Measurements from ENCODE around the gene IRF9.
A peak's percentile ranks its signal among the peaks of the same experiment; 100 is the strongest.

The IRF9 gene

GRCh38 chr14:24178399-24179178 is 17.5 kb downstream of the IRF9 start:
- no peak for DNase-seq (ENCODE audit: low spot score)

- no peak for DNase-seq (ENCODE audit: low spot score)
These were observed 18.4 kb downstream of the IRF9 start for GRCh38 chr14:24179294-24179960.

- DNase-seq (ENCODE audit: low spot score), result peak; percentile 42
These were observed 19.1 kb downstream of the IRF9 start for GRCh38 chr14:24179961-24180796.

- no peak for DNase-seq (ENCODE audit: low spot score)
These were observed 20.5 kb downstream of the IRF9 start for GRCh38 chr14:24181371-24182077.

- DNase-seq (ENCODE audit: low spot score), result no peak
These were observed 21.2 kb downstream of the IRF9 start for GRCh38 chr14:24182110-24182882.

GRCh38 chr14:24183014-24183481 is 22.0 kb downstream of the IRF9 start:
- no peak for DNase-seq (ENCODE audit: low spot score)

- DNase-seq (ENCODE audit: low spot score), result no peak
These were observed 23.3 kb downstream of the IRF9 start for GRCh38 chr14:24184104-24184970.

- DNase-seq (ENCODE audit: low spot score), result no peak
These were observed 24.0 kb downstream of the IRF9 start for GRCh38 chr14:24185026-24185425.

GRCh38 chr14:24185741-24186140 is 24.7 kb downstream of the IRF9 start:
- no peak for DNase-seq (ENCODE audit: low spot score)

GRCh38 chr14:24186831-24187538 is 25.9 kb downstream of the IRF9 start:
- DNase-seq (ENCODE audit: low spot score), result no peak

GRCh38 chr14:24187539-24187915 is 26.5 kb downstream of the IRF9 start:
- DNase-seq (ENCODE audit: low spot score), result no peak

GRCh38 chr14:24188251-24189058 is 27.4 kb downstream of the IRF9 start, which contains the start of gene IPO4:
IPO4 (minus strand) TSS chr14:24188816; CDS start chr14:24188787, 29 bp downstream.
- peak; percentile 99 for DNase-seq (ENCODE audit: low spot score)

GRCh38 chr14:24189059-24189375 is 28.0 kb downstream of the IRF9 start:
- DNase-seq (ENCODE audit: low spot score), result no peak

GRCh38 chr14:24189460-24189859 is 28.4 kb downstream of the IRF9 start:
- DNase-seq (ENCODE audit: low spot score), result no peak

GRCh38 chr14:24190416-24190815 is 29.4 kb downstream of the IRF9 start:
- DNase-seq (ENCODE audit: low spot score), result no peak

- DNase-seq (ENCODE audit: low spot score), result no peak
These were observed 31.9 kb downstream of the IRF9 start for GRCh38 chr14:24192933-24193332.

GRCh38 chr14:24194186-24194872 is 33.3 kb downstream of the IRF9 start:
- DNase-seq (ENCODE audit: low spot score), result no peak

GRCh38 chr14:24194873-24195185 is 33.8 kb downstream of the IRF9 start:
- no peak for DNase-seq (ENCODE audit: low spot score)

All from RKO (cell line).